ENCODE data around the gene FBXO45.
A peak's percentile ranks its signal among the peaks of the same experiment; 100 is the strongest.
"Not testable (repeated sequence)": the region's sequence is repeated elsewhere in the genome, so short reads cannot be mapped to it uniquely, and the experiment has no call there.

Gene FBXO45

DNA sequence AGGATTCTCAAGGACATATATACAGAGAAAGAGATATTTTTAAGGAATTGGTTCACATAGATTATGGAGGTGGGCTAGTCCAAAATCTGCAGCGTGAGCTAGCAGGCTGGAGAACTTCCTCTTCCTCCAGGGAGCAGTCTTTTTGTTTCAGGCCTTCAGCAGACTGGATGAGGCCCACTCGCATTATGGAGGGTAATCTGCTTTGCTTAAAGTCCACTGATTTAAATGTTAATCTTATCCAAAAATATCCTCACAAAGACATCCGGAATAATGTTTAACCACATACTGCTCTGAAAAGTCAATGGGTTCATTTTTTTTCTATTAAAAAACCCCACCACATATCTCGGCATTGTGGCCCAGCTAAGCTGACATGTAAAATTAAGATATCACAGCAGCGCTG lies 48.8 kb downstream of the FBXO45 start:
- TF ChIP-seq, protein P1, sequence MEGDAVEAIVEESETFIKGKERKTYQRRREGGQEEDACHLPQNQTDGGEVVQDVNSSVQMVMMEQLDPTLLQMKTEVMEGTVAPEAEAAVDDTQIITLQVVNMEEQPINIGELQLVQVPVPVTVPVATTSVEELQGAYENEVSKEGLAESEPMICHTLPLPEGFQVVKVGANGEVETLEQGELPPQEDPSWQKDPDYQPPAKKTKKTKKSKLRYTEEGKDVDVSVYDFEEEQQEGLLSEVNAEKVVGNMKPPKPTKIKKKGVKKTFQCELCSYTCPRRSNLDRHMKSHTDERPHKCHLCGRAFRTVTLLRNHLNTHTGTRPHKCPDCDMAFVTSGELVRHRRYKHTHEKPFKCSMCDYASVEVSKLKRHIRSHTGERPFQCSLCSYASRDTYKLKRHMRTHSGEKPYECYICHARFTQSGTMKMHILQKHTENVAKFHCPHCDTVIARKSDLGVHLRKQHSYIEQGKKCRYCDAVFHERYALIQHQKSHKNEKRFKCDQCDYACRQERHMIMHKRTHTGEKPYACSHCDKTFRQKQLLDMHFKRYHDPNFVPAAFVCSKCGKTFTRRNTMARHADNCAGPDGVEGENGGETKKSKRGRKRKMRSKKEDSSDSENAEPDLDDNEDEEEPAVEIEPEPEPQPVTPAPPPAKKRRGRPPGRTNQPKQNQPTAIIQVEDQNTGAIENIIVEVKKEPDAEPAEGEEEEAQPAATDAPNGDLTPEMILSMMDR (IDR thresholded peaks at IDR 0.05; ENCODE audit: low read depth, low read length, missing control alignments) = no peak
- Histone ChIP-seq H3K36me3 (replicated peaks) (no peaks in the 10 kb centered on the region), H3K27ac (no peak overlapping the region), H3K4me3 (ENCODE audit: low read depth, low read length) (no peak overlapping the region), H3K27me3 (replicated peaks) (no peaks in the 10 kb centered on the region)
- in situ Hi-C loops (cut with HindIII; ENCODE audit: low pct_ligation_motif_present, low sequenced_read_pairs) = no loop called here
- no peak for DNase-seq

DNA sequence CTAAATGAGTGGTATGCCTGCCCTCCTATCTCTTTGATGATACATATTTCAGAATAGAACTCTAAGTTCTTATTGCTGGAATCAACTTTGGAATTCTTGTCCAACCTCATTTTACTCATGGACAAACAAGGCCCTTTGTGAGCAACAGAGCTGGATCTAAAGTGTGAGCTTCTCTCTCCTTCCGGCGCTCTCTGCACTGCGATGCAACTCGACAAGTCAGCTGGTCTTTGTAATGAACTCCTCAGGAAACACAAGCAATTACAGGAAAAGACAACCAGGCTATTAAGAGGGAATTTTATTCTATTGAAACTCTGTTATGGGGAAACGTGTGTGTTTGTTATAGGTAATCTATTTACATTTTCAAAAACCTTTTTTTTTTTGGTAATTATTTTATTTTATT lies 50.8 kb downstream of the FBXO45 start:
- Histone ChIP-seq H3K36me3 (replicated peaks) (no peaks in the 10 kb centered on the region), H3K27me3 (replicated peaks) (no peaks in the 10 kb centered on the region), H3K4me3 (ENCODE audit: low read depth, low read length) (no peak overlapping the region), H3K27ac (no peak overlapping the region)
- no peak for DNase-seq
- TF ChIP-seq, protein P1 (IDR thresholded peaks at IDR 0.05; ENCODE audit: low read depth, low read length, missing control alignments) = no peak
- in situ Hi-C loops (cut with HindIII; ENCODE audit: low pct_ligation_motif_present, low sequenced_read_pairs) = no loop called here

DNA sequence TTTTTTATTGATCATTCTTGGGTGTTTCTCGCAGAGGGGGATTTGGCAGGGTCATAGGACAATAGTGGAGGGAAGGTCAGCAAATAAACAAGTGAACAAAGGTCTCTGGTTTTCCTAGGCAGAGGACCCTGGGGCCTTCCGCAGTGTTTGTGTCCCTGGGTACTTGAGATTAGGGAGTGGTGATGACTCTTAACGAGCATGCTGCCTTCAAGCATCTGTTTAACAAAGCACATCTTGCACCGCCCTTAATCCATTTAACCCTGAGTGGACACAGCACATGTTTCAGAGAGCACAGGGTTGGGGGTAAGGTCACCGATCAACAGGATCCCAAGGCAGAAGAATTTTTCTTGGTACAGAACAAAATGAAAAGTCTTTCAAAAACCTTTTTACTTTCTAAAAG lies 51.2 kb downstream of the FBXO45 start:
- in situ Hi-C loops (cut with HindIII; ENCODE audit: low pct_ligation_motif_present, low sequenced_read_pairs) = not testable (repeated sequence)

DNA sequence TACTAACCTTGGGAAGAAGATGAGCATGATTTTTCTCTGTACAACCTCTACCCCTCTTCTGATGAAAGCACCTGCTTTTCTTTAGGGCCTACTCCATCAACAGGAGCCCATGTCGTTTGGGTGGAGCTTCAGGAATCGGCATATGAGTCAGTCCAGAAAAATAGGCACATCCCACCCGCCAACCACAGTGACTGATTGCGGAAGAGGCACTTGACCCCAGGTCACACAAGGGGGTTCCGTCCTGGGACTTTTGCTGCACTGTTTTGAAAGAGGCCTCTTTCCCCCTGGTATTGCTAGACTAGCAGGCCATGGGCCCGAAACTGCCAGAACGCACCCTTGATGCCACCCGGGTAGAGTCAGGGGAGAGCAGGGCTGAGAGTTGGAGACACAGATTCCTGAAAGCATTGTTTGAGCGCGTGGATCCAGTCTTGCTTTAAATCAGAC lies 51.7 kb downstream of the FBXO45 start:
- H3K27me3 ChIP-seq (replicated peaks) = no peaks in the 10 kb centered on the region
- TF ChIP-seq, protein P1 (IDR thresholded peaks at IDR 0.05; ENCODE audit: low read depth, low read length, missing control alignments) = no peak
- in situ Hi-C loops (cut with HindIII; ENCODE audit: low pct_ligation_motif_present, low sequenced_read_pairs) = no loop called here
- no peaks in the 10 kb centered on the region for H3K36me3 ChIP-seq (replicated peaks)
- H3K27ac ChIP-seq = no peak overlapping the region
- DNase-seq = peak; percentile 45
- no peak overlapping the region for H3K4me3 ChIP-seq (ENCODE audit: low read depth, low read length)

More for the DNA sequence above, 51.2 kb downstream of the FBXO45 start:
- H3K4me3 ChIP-seq (ENCODE audit: low read depth, low read length); DNase-seq; H3K36me3 ChIP-seq (replicated peaks); H3K27me3 ChIP-seq (replicated peaks); H3K27ac ChIP-seq: not testable (repeated sequence)

DNA sequence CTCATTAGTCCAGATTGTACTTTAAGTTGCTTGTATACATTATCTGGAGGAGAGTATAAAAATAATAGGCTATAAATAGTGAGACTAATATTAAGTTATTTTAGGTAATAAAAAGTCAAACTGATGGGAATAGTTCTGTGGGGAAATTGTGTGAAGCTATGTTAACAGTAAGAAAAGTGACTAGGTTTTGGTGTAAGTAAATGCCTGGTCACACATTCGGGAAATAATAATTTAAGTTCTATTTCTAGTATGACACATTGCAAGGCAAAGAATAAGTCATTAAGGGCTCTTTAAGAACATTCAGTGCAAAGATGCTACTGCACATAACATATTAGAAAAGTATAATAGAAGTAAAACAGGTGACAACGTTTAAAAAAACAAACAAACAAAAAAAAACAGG lies 52.2 kb downstream of the FBXO45 start:
- H3K27me3 ChIP-seq (replicated peaks) = no peaks in the 10 kb centered on the region
- DNase-seq = no peak
- no peak overlapping the region for H3K4me3 ChIP-seq (ENCODE audit: low read depth, low read length)
- in situ Hi-C loops (cut with HindIII; ENCODE audit: low pct_ligation_motif_present, low sequenced_read_pairs) = no loop called here
- H3K27ac ChIP-seq = no peak overlapping the region
- TF ChIP-seq, protein P1 (IDR thresholded peaks at IDR 0.05; ENCODE audit: low read depth, low read length, missing control alignments) = no peak
- H3K36me3 ChIP-seq (replicated peaks) = no peaks in the 10 kb centered on the region

DNA sequence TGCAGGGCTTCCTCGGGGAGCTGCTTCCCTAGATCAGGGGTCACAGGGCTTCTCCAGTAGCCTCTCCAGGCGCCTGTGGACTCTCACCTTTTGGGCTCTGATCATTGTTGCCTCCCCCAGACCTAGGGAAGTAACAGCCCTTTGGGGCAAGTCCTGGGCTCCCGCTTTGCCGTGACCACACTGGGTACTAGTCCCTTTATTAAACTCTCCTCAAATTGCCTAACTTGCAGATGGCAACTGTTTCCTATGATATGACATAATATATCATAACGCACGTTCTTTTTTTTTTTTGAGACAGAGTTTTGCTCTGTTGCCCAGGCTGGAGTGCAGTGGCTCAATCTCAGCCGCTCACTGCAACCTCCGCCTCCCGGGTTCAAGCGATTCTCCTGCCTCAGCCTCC lies 53.2 kb downstream of the FBXO45 start:
- in situ Hi-C loops (cut with HindIII; ENCODE audit: low pct_ligation_motif_present, low sequenced_read_pairs) = no loop called here
- no peaks in the 10 kb centered on the region for H3K27me3 ChIP-seq (replicated peaks)
- DNase-seq = no peak
- H3K27ac ChIP-seq = no peak overlapping the region
- no peak overlapping the region for H3K4me3 ChIP-seq (ENCODE audit: low read depth, low read length)
- H3K36me3 ChIP-seq (replicated peaks) = no peaks in the 10 kb centered on the region
- TF ChIP-seq, protein P1 (IDR thresholded peaks at IDR 0.05; ENCODE audit: low read depth, low read length, missing control alignments) = no peak
